Inflammatory macrophage treated with lipopolysaccharide for 1 hour (primary cell): ENCODE results near the gene NEDD8.
"Not testable (repeated sequence)": the region's sequence is repeated elsewhere in the genome, so short reads cannot be mapped to it uniquely, and the experiment has no call there.

ENCODE experiments used
- DNase-seq, 2 donors: peaks; one replicate each; pipeline ENCODE4 v3.0.0-alpha.2; 2020 to 2022

The NEDD8 gene

GRCh38 chr14:24246765-24247212, 14.6 kb upstream of the NEDD8 start:
- peak; percentile 20 to 47 for DNase-seq

GRCh38 chr14:24245350-24245749, 13.2 kb upstream of the NEDD8 start:
- not testable (repeated sequence) for DNase-seq

DNA sequence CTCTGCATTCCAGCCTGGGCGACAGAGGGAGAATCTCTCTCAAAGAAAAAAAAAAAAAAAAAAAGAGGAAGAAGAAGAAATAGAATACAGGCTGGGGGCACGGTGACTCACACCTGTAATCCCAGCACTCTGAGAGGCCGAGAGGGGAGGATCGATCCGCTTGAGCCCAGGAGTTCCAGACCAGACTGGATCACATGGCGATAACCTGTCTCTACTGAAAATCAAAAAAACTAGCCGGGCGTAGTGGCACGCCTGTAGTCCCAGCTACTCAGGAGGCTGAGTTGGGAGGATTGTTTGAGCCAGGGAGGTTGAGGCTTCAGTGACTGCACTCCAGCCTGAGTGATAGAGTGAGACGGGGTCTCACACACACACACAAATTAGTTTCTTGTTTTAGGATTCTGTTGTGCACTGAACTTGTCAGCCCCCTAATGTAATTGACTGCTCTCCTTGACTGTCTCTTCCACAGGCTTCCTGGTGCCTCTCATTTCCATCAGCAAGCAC, 11.2 kb upstream of the NEDD8 start:
- peak; percentile 40 to 50 for DNase-seq

DNA sequence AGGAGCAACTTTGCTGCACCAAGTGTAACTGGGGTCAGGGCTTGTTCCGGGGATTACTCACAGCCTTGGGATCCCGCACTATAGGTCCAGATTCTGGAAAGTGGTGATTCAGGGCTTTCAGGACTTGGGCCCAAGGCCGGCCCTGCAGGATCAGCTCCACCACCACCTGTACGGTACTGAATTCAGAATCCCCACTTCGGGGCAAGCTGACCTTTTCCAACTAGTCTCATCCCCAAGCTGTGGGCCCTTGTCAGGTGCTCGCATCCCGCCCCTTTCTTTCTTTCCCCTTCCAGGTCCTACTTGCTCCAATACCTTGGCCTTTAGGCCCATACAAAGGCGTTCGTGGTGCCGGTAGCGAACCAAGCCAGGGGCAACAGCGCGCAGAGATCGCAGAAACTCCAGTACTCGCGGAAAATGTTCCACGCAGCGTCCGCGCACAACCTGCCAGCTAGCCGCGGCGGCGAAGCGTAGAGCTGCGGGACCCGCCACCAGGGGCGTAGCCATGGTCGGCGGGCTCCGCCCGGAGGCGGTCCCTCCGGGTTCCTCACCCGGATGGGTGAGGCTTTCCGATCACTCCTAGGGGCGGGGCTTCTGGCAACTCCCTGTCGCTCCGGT, 9.8 kb upstream of the NEDD8 start:
- DNase-seq, result peak; percentile 87 to 88

DNA sequence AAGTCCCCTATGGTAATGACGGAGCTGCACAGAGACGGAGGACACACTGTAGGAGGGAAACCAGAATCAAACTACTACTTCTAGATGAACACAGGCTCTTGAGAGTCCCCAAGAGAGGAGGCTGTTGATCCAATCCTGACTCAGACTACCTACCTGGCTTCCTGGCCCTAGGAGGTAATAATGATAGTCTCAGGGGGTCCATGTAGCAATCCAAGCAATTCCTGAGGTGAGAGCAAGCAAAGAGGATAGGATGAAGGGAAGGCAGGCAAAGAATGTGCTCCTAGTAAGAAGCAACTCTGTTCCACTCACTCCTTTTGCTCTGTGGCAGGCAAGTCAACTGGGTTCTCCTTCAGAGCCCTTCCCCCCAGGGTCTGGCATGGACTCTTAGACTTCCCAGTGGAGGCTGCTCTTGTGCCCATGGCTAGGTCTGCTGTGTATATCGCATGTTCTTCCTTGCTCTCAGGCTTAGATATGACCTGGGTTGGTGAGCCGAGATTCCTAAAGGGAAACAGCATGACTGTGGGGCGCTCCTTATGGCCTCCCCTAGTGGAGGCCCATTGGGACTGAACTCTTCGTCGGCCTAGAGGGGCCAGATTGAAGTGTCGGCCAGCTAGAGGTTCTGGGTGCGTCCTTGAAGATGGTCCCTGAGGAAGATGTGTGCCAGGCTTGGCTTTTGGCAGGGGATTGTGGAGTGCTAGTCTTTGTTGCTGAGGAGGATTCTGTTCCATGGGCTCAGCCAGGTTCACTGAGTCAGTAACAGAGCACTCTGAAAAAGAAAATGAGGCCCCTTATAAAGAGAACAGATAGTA, 8.1 kb upstream of the NEDD8 start:
- no peak for DNase-seq

- no peak for DNase-seq
Measured at GRCh38 chr14:24238527-24239037, 6.4 kb upstream of the NEDD8 start.

DNA sequence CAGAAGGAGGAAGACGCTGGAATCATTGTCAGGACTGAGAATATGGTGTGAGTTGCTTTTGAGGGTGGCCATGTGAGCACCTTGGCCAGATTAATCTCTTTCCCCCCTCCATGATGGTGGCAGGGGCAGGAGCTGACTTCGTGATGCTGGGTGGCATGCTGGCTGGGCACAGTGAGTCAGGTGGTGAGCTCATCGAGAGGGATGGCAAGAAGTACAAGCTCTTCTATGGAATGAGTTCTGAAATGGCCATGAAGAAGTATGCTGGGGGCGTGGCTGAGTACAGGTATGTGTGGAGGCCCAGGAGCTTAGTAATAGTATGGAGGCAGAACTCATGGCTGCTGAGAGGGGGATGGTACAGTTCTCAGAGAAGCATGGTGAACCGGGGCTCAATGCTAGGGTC, 6.0 kb upstream of the NEDD8 start:
- DNase-seq, result no peak

GRCh38 chr14:24237463-24237955, 5.3 kb upstream of the NEDD8 start:
- DNase-seq, result no peak

DNA sequence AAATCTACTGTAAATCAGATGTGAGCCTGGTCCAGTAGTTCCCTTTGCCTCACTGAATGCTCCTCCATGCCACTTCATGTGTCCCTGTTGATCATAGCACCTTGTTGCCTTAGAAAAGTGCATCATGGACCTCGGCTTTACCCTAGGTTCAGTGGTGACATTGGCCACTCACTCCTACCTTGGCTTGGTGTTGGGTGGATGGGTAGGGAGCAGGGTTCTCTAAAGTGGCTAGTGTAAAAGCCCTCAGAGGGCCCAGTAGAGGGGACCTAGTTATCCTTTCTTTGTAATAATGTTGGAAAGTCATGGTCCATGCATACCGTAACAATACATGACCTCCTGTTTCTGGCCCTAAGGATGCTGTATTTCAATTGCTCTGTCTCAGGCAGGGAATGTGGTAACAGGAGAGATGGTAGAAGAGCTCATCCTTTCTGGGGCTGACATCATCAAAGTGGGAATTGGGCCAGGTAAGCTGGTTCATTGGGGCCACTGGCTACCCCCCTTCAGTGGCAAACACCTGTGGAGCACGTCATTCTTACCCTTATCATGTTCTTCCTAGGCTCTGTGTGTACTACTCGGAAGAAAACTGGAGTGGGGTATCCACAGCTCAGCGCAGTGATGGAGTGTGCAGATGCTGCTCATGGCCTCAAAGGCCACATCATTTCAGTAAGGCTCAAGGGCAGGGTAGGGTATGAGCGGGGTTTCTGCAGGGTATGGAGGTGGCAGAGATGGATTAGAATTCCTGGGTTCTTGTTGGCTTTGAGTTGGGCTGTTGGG, 4.7 kb upstream of the NEDD8 start:
- DNase-seq, result no peak

- DNase-seq, result no peak
Measured at GRCh38 chr14:24235804-24236688, 3.9 kb upstream of the NEDD8 start.

DNA sequence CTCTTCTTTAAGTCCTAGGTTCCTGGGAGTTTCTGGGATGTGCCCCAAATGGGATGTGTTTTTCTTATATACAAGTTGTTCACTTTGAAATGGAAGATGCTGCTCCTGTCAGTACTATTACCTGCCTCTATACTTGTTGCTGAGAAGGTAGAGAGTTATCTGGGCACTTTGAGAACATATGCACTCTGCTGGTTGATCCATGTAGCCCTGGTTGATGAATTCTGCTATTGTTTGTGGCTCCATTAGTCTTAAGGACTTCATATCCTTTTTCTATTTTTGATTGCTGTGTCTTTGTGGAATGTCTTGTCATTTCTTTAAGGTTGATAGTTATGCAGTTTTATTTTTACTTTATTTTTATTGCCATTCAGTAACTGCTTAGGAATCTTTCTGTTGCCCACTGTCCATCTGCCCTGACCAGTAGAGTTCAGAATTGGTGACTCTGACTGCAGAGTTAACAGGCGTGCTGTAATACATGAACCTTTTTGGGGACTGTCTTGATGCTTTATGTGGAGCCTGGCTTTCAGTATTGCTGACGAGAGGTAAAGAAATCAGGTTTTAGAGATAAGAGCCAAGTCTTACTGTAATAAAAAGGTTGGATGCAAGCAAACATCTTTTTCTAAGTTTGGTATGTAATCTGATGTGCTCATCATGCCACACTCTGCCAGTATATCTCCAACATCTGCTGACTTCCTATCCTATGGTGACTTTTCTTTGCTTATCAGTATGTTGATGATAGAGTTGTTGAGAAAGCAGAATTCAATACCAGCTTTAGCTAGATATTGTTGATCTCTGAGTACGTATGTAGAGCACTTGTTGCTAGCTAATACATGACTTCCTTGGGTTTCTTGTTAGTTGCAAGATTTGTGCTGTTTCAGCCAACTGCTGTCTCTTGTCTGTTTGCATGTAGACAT, 2.2 kb upstream of the NEDD8 start:
- no peak for DNase-seq

GRCh38 chr14:24233538-24233866, 1.3 kb upstream of the NEDD8 start:
- no peak for DNase-seq

DNA sequence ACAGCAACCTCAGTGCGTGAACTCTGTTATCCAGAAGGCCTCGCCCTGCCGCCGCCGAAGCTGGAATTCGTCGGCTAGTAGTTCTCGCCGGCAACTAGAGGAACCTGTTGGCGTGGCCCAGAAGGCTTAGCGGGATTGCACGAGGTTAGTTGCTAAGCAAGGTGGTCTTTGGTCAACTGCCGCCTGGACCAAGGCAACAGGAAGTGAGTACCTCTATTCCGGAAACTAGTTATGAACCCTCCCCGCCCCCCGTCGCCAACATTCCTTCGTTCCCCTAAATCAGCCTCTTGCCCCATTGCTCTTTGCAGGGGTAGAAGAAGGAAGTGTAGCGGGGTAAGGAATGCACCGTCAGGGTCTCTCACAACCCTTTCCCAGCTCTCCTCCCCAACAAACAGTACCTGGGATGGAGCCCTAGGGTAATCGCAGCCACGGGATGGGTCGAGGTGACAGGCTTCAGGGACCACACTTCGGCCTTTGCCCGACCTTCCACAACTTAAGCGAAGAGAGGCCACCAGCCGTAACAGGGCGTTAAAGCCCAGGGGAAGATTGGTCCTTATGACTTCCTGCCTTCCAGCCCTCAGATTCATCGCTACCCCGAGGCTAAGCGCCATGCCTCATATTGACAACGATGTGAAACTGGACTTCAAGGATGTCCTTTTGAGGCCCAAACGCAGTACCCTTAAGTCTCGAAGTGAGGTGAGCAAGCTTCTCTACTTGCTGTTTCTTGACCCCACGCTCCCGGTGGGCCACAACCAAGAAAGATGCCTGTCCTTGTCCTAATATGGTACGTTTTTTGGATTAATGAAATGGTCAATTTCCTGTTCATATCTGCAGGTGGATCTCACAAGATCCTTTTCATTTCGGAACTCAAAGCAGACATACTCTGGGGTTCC, 724 bp upstream of the NEDD8 start, which contains the start of gene GMPR2:
Gene GMPR2, plus strand, starts transcription at position 285 of the 893 bp plus-strand sequence. Its CDS starts 325 bp downstream, at position 610.
- DNase-seq, result no peak

GRCh38 chr14:24231263-24232120, 675 bp downstream of the NEDD8 start:
- no peak for DNase-seq

- DNase-seq, result no peak
Measured at GRCh38 chr14:24228902-24229301, 3.3 kb downstream of the NEDD8 start.

DNA sequence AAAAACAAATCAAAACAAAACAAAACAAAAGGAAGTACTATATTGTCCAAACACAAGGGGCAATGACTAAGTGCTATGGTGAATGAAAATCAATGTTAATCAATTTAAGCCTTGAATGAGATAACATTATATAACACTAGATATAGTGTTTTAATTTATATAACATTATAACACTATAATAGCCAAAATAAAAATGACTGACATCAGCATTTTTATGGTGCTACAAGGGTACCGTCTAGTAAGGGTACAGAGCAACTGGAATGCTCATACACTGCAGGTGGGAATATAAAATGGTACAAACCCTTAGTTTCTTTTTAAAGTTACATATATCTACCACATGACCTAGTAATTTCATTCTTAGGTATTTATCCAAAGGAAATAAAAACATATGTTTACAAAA, 5.7 kb downstream of the NEDD8 start:
- DNase-seq, result no peak

DNA sequence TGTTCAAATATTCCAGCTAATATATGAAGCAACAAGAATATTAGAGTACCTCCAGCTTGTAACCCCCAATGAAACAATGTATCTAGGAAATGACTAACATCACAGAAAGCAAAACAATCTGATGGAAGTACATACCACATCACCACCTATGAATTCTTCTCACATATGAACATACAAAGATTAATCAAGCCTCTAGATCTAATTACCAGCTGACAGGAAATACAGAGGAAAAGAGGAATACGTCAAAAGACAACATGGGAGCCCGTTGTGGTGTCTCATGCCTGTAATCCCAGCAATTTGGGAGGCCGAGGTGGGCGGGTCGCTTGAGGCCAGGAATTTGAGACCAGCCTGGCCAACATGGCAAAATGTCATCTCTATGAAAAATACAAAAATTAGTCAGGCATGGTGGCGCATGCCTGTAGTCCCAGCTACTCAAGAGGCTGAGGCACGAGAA, 7.5 kb downstream of the NEDD8 start:
- DNase-seq, result no peak

- DNase-seq, result not testable (repeated sequence)
Measured at GRCh38 chr14:24222987-24223386, 9.2 kb downstream of the NEDD8 start.

GRCh38 chr14:24219521-24219920, 12.6 kb downstream of the NEDD8 start:
- no peak for DNase-seq
